Measurements from ENCODE around the gene SMURF1.

The SMURF1 gene

GRCh38 chr7:99005776-99006175, 138.1 kb downstream of the SMURF1 start:
- no peak for DNase-seq (ENCODE audit: low read depth in 2 of 2)

GRCh38 chr7:99004781-99005500, 139.0 kb downstream of the SMURF1 start:
- DNase-seq (ENCODE audit: low read depth in 2 of 2), result no peak

- no peak for DNase-seq (ENCODE audit: low read depth in 2 of 2)
Observed at GRCh38 chr7:99004216-99004615, 139.7 kb downstream of the SMURF1 start.

- DNase-seq (ENCODE audit: low read depth in 2 of 2), result no peak
Observed at GRCh38 chr7:99003419-99003818, 140.5 kb downstream of the SMURF1 start.

GRCh38 chr7:99002827-99003212, 141.1 kb downstream of the SMURF1 start:
- no peak for DNase-seq (ENCODE audit: low read depth in 2 of 2)

- DNase-seq (ENCODE audit: low read depth in 2 of 2), result no peak
Observed at GRCh38 chr7:99002148-99002826, 141.6 kb downstream of the SMURF1 start.

GRCh38 chr7:99001482-99002147, 142.3 kb downstream of the SMURF1 start:
- no peak for DNase-seq (ENCODE audit: low read depth in 2 of 2)

- no peak for DNase-seq (ENCODE audit: low read depth in 2 of 2)
Observed at GRCh38 chr7:99000904-99001465, 142.9 kb downstream of the SMURF1 start.

GRCh38 chr7:99000196-99000903, 143.6 kb downstream of the SMURF1 start:
- DNase-seq (ENCODE audit: low read depth in 2 of 2), result no peak

GRCh38 chr7:98998821-98999725, 144.8 kb downstream of the SMURF1 start:
- no peak for DNase-seq (ENCODE audit: low read depth in 2 of 2)

GRCh38 chr7:98997846-98998245, 146.1 kb downstream of the SMURF1 start:
- DNase-seq (ENCODE audit: low read depth in 2 of 2), result no peak

- DNase-seq (ENCODE audit: low read depth in 2 of 2), result no peak
Observed at GRCh38 chr7:98996150-98996552, 147.8 kb downstream of the SMURF1 start.

- no peak for DNase-seq (ENCODE audit: low read depth in 2 of 2)
Observed at GRCh38 chr7:98995523-98996149, 148.3 kb downstream of the SMURF1 start.

GRCh38 chr7:98995111-98995510, 148.8 kb downstream of the SMURF1 start:
- DNase-seq (ENCODE audit: low read depth in 2 of 2), result no peak

GRCh38 chr7:98994046-98994944, 149.6 kb downstream of the SMURF1 start:
- DNase-seq (ENCODE audit: low read depth in 2 of 2), result no peak

- no peak for DNase-seq (ENCODE audit: low read depth in 2 of 2)
Observed at GRCh38 chr7:98993024-98993897, 150.6 kb downstream of the SMURF1 start.

- no peak for DNase-seq (ENCODE audit: low read depth in 2 of 2)
Observed at GRCh38 chr7:98992076-98992475, 151.8 kb downstream of the SMURF1 start.

- no peak for DNase-seq (ENCODE audit: low read depth in 2 of 2)
Observed at GRCh38 chr7:98991141-98991540, 152.8 kb downstream of the SMURF1 start.
